Tibial nerve (tissue), 4 donors: Measurements from ENCODE around the gene CHCHD10. TPM values are rescaled to one million over a fixed set of nuclear protein-coding genes. Genes with fewer than 3 reads are reported as not detected.

Experiments used
- DNase-seq, 2 donors: peaks; one replicate each; pipeline ENCODE4 v3.0.0-alpha.2; 2019; ENCODE audit warnings: low spot score in 2 of 2
- H3K27ac ChIP-seq, 4 donors: fragments of 200-600 bp; sonication (generic) in 3 of 4; one replicate each; pipeline ENCODE4 v1.5.1; 2017 to 2019; ENCODE audit warnings: mild to moderate bottlenecking in 1 of 4
- H3K27me3 ChIP-seq, 2 donors: fragments of 200-600 bp; sonication (generic) in 1 of 2; one replicate each; pipeline versions ENCODE4 v1.5.1 to v1.6.0; 2017 to 2019
- H3K36me3 ChIP-seq, 3 donors: fragments of 200-600 bp; sonication (generic); one replicate each; pipeline ENCODE4 v1.5.1; 2018 to 2019
- H3K4me1 ChIP-seq, 4 donors: fragments of 200-600 bp; sonication (generic) in 3 of 4; one replicate each; pipeline ENCODE4 v1.5.1; 2017 to 2019
- H3K4me3 ChIP-seq, 4 donors: fragments of 200-600 bp; sonication (generic) in 3 of 4; one replicate each; pipeline ENCODE4 v1.5.1; 2017 to 2019; ENCODE audit warnings: mild to moderate bottlenecking in 1 of 4, moderate library complexity in 1 of 4
- H3K9me3 ChIP-seq, 4 donors: fragments of 200-600 bp; sonication (generic) in 3 of 4; one replicate each; pipeline ENCODE4 v1.5.1; 2017 to 2019
- EP300 ChIP-seq, 2 donors: sonication (generic); formaldehyde crosslinking; IDR thresholded peaks; one replicate each; pipeline ENCODE4 v1.6.1; 2017; ENCODE audit warnings: antibody characterized with exemption in 2 of 2, mild to moderate bottlenecking in 1 of 2
- POLR2A ChIP-seq, 2 donors: fragments of 450-650 bp; IDR thresholded peaks; one replicate each; pipeline ENCODE4 v1.6.1; 2017; ENCODE audit warnings: antibody characterized with exemption in 2 of 2, mild to moderate bottlenecking in 2 of 2, moderate library complexity in 2 of 2
- WGBS, 2 donors: methylation state at CpG; one replicate each; pipeline ENCODE4 v1.1.5; 2018; 5-methylcytosine and 5-hydroxymethylcytosine counted together
- total RNA-seq, 4 donors: library from RNA; depleted of rRNA; stranded (reverse); fragments of >200 nt; gene quantifications; one replicate each; pipeline ENCODE4 v1.1.0, GENCODE V29; 2016
- TF ChIP-seq, protein P1 (sequence below), 5 experiments: fragments of 200-600 bp in 3 of 5; fragments of 450-650 bp in 2 of 5; sonication (generic) in 3 of 5; IDR thresholded peaks; one replicate each; pipeline ENCODE4 v1.5.1; 2016 to 2019; ENCODE audit warnings: antibody characterized with exemption in 5 of 5, mild to moderate bottlenecking in 3 of 5, moderate library complexity in 2 of 5

CHCHD10 gene
- total RNA-seq, 4 donors from 2014 or later = 3.7 to 14.0 (median 9.6) TPM; not detected in 1

GRCh38 chr22:23722724-23723123, 45.0 kb downstream of the CHCHD10 start:
- Histone ChIP-seq H3K27ac (no peak overlapping the region), H3K4me3 (no peak overlapping the region), H3K27me3 (no peaks in the 10 kb centered on the region), H3K4me1 (no peaks in the 10 kb centered on the region), H3K9me3 (no peaks in the 10 kb centered on the region), H3K36me3 (no peaks in the 10 kb centered on the region)
- DNase-seq = no peak
- TF ChIP-seq, protein P1, sequence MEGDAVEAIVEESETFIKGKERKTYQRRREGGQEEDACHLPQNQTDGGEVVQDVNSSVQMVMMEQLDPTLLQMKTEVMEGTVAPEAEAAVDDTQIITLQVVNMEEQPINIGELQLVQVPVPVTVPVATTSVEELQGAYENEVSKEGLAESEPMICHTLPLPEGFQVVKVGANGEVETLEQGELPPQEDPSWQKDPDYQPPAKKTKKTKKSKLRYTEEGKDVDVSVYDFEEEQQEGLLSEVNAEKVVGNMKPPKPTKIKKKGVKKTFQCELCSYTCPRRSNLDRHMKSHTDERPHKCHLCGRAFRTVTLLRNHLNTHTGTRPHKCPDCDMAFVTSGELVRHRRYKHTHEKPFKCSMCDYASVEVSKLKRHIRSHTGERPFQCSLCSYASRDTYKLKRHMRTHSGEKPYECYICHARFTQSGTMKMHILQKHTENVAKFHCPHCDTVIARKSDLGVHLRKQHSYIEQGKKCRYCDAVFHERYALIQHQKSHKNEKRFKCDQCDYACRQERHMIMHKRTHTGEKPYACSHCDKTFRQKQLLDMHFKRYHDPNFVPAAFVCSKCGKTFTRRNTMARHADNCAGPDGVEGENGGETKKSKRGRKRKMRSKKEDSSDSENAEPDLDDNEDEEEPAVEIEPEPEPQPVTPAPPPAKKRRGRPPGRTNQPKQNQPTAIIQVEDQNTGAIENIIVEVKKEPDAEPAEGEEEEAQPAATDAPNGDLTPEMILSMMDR (IDR thresholded peaks at IDR 0.05) = no peak
- TF ChIP-seq EP300 (IDR thresholded peaks at IDR 0.05) (no peak), POLR2A (IDR thresholded peaks at IDR 0.05) (no peak)
- 88 to 94% methylated on average over 2 of the region's 2 CpGs for WGBS, 2 donors

DNA sequence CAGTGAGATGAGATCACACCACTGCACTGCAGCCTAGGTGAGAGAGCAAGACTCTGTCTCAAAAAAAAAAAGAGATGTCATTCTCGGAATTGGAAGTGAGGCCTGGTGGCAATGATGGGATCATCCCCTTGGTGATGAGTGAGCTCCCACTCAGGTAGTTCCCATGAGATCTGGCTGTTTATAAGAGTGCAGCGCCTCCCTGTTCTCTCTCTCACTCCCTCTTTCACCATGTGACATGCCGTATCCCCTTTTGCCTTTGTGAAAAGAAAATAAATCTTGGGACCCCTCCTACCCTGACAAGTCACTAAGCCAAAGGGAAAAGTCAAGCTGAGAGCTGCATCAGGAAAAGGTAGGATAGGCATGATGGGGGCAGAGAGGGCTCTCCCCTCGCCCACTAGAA, 45.6 kb downstream of the CHCHD10 start:
- Histone ChIP-seq H3K4me1 (peaks cover 0 to 4% (median 2%) of the 10 kb centered on the region in 4 donors), H3K9me3 (no peaks in the 10 kb centered on the region), H3K4me3 (no peak overlapping the region), H3K27me3 (no peaks in the 10 kb centered on the region), H3K36me3 (no peaks in the 10 kb centered on the region), H3K27ac (no peak overlapping the region)
- TF ChIP-seq, protein P1 (IDR thresholded peaks at IDR 0.05) = no peak
- TF ChIP-seq EP300 (IDR thresholded peaks at IDR 0.05) (no peak), POLR2A (IDR thresholded peaks at IDR 0.05) (no peak)
- 68 to 69% methylated on average over 4 of the region's 4 CpGs for WGBS, 2 donors
- no peak for DNase-seq

- DNase-seq = no peak
- Histone ChIP-seq H3K4me1 (peaks cover 0 to 13% (median 8%) of the 10 kb centered on the region in 4 donors), H3K36me3 (no peaks in the 10 kb centered on the region), H3K27ac (no peak overlapping the region), H3K4me3 (no peak overlapping the region), H3K9me3 (no peaks in the 10 kb centered on the region), H3K27me3 (no peaks in the 10 kb centered on the region)
- WGBS, 2 donors = 73 to 79% methylated on average over 6 of the region's 6 CpGs
- TF ChIP-seq EP300 (IDR thresholded peaks at IDR 0.05) (no peak), POLR2A (IDR thresholded peaks at IDR 0.05) (no peak)
- TF ChIP-seq, protein P1 (IDR thresholded peaks at IDR 0.05) = no peak
Observed at GRCh38 chr22:23720855-23721254, 46.9 kb downstream of the CHCHD10 start.

- Histone ChIP-seq H3K27ac (no peak overlapping the region), H3K36me3 (peaks cover 0 to 16% (median 0%) of the 10 kb centered on the region in 3 donors), H3K9me3 (no peaks in the 10 kb centered on the region), H3K4me3 (no peak overlapping the region), H3K27me3 (no peaks in the 10 kb centered on the region), H3K4me1 (peaks cover 0 to 18% (median 12%) of the 10 kb centered on the region in 4 donors)
- DNase-seq = no peak
- TF ChIP-seq, protein P1 (IDR thresholded peaks at IDR 0.05) = no peak
- no peak for TF ChIP-seq POLR2A (IDR thresholded peaks at IDR 0.05)
- no peak for TF ChIP-seq EP300 (IDR thresholded peaks at IDR 0.05)
- 76 to 82% methylated on average over 17 of the region's 17 CpGs for WGBS, 2 donors
Observed at GRCh38 chr22:23718371-23719165, 49.2 kb downstream of the CHCHD10 start.
